NCI-H2196 (cell line): ENCODE results near the gene PRRC2C.
"Not testable (repeated sequence)": the region's sequence is repeated elsewhere in the genome, so short reads cannot be mapped to it uniquely, and the experiment has no call there.

Experiments used
- DNase-seq: peaks from one replicate; lab custom pipeline; 2025; ENCODE audit not compliant: unreplicated experiment; lab: John Stamatoyannopoulos, UW

Gene PRRC2C

GRCh38 chr1:171485375-171486047 is at the start of gene PRRC2C:
Gene PRRC2C (plus strand): TSS chr1:171485530. CDS start chr1:171512089, 26,559 bp downstream.
- peak; percentile 97 for DNase-seq

- no peak for DNase-seq
Measured at GRCh38 chr1:171438441-171438840, 46.9 kb upstream of the PRRC2C start.

GRCh38 chr1:171440201-171440600 is 45.1 kb upstream of the PRRC2C start:
- DNase-seq: not testable (repeated sequence)

- not testable (repeated sequence) for DNase-seq
Measured at GRCh38 chr1:171441278-171441895, 43.9 kb upstream of the PRRC2C start.

- DNase-seq: no peak
Measured at GRCh38 chr1:171446386-171446785, 38.9 kb upstream of the PRRC2C start.

- DNase-seq: no peak
Measured at GRCh38 chr1:171455967-171456366, 29.4 kb upstream of the PRRC2C start.

GRCh38 chr1:171457412-171457811 is 27.9 kb upstream of the PRRC2C start:
- no peak for DNase-seq

- no peak for DNase-seq
Measured at GRCh38 chr1:171460018-171460620, 25.2 kb upstream of the PRRC2C start.

GRCh38 chr1:171467626-171468025 is 17.7 kb upstream of the PRRC2C start:
- no peak for DNase-seq

- no peak for DNase-seq
Measured at GRCh38 chr1:171468120-171468750, 17.1 kb upstream of the PRRC2C start.

GRCh38 chr1:171470726-171471125 is 14.6 kb upstream of the PRRC2C start:
- no peak for DNase-seq

- no peak for DNase-seq
Measured at GRCh38 chr1:171472183-171472647, 13.1 kb upstream of the PRRC2C start.

- DNase-seq: no peak
Measured at GRCh38 chr1:171476829-171477228, 8.5 kb upstream of the PRRC2C start.

- no peak for DNase-seq
Measured at GRCh38 chr1:171477804-171478203, 7.5 kb upstream of the PRRC2C start.

- no peak for DNase-seq
Measured at GRCh38 chr1:171480035-171480434, 5.3 kb upstream of the PRRC2C start.

GRCh38 chr1:171484760-171485374 is 463 bp upstream of the PRRC2C start:
- no peak for DNase-seq

GRCh38 chr1:171486048-171486519 is 754 bp downstream of the PRRC2C start:
- DNase-seq: no peak

- DNase-seq: no peak
Measured at GRCh38 chr1:171487038-171487437, 1.7 kb downstream of the PRRC2C start.

- no peak for DNase-seq
Measured at GRCh38 chr1:171488190-171488929, 3.0 kb downstream of the PRRC2C start.

- no peak for DNase-seq
Measured at GRCh38 chr1:171494076-171494475, 8.7 kb downstream of the PRRC2C start.
